Endothelial cell of umbilical vein (primary cell): ENCODE data around the gene GIPC3. TPM values are rescaled to one million over a fixed set of nuclear protein-coding genes. Genes with fewer than 3 reads are reported as not detected.

ENCODE experiments used
- BruUV-seq: library from RNA; stranded (reverse); fragments of 400-500 nt; replicated peaks from 2 replicates; lab custom pipeline; 2021; lab: Mats Ljungman, UMichigan
- CTCF ChIA-PET: fragments of 300-600, 350-600 bp; sonication (Branson Sonifier 250); formaldehyde crosslinking; loops from one replicate; lab custom pipeline; 2021; ENCODE audit warnings: antibody characterized with exemption, inconsistent platforms; lab: Charles Lee
- POLR2A ChIA-PET: fragments of 300-600, 350-600 bp; sonication (Branson Sonifier 250); formaldehyde crosslinking; loops from one replicate; lab custom pipeline; 2021; ENCODE audit warnings: antibody characterized with exemption, inconsistent platforms; lab: Charles Lee
- DNase-seq: peaks from one replicate; pipeline ENCODE4 v3.0.0-alpha.2; 2011; ENCODE audit warnings: low read depth, low spot score
- FAIRE-seq: peaks from 2 replicates; lab custom pipeline; 2011; peaks lifted over from hg19 to GRCh38; lab: Jason Lieb, UNC
- H2AFZ ChIP-seq: 2 replicates; pipeline ENCODE4 v1.6.0; 2012; ENCODE audit warnings: low read depth, low read length, control low read depth, inconsistent platforms
- H3K27ac ChIP-seq: 2 replicates; pipeline ENCODE4 v1.5.1; 2011; ENCODE audit warnings: low read depth, mild to moderate bottlenecking, control low read depth, low read length, moderate library complexity; ENCODE audit not compliant: insufficient read depth
- H3K27me3 ChIP-seq, 2 experiments: 2 replicates each; pipeline versions ENCODE4 v1.6.0 to v1.6.1; 2011; ENCODE audit warnings: low read length in 2 of 2, mixed read lengths in 1 of 2; ENCODE audit not compliant: control insufficient read depth in 2 of 2, insufficient read depth in 2 of 2
- H3K36me3 ChIP-seq, 2 experiments: 2 replicates in 1 of 2; 3 replicates in 1 of 2; pipeline ENCODE4 v1.5.1; 2011; ENCODE audit warnings: low read length in 2 of 2, mild to moderate bottlenecking in 1 of 2, moderate library complexity in 1 of 2; ENCODE audit not compliant: control insufficient read depth in 2 of 2, insufficient read depth in 2 of 2; ENCODE audit errors: extremely low read depth in 1 of 2
- H3K4me1 ChIP-seq: 3 replicates; pipeline ENCODE4 v1.5.1; 2011; ENCODE audit warnings: mild to moderate bottlenecking, low read length; ENCODE audit not compliant: control insufficient read depth, insufficient read depth; ENCODE audit errors: extremely low read depth
- H3K4me2 ChIP-seq: 2 replicates; pipeline ENCODE4 v1.6.1; 2011; ENCODE audit warnings: low read length, control low read depth, mixed read lengths; ENCODE audit not compliant: insufficient read depth
- H3K4me3 ChIP-seq, 3 experiments: fragments of 200-600 bp in 1 of 3; sonication (generic), shearing (Covaris generic) in 1 of 3; replicated peaks in 1 of 3; 2 replicates each; pipeline ENCODE4 v1.5.1; 2011 to 2016; ENCODE audit warnings: control low read depth in 3 of 3, low read length in 3 of 3, mild to moderate bottlenecking in 2 of 3, inconsistent platforms in 1 of 3, low read depth in 1 of 3, moderate library complexity in 1 of 3; ENCODE audit not compliant: insufficient read depth in 1 of 3
- H3K79me2 ChIP-seq: 2 replicates; pipeline ENCODE4 v1.6.0; 2012; ENCODE audit warnings: low read length, inconsistent platforms; ENCODE audit not compliant: control insufficient read depth, insufficient read depth
- H3K9ac ChIP-seq: replicated peaks from 2 replicates; pipeline ENCODE3; 2011; ENCODE audit warnings: low read length, control low read depth; ENCODE audit not compliant: insufficient read depth; ENCODE audit errors: extremely low read depth
- H3K9me1 ChIP-seq: replicated peaks from 3 replicates; pipeline ENCODE4 v1.6.0; 2011; ENCODE audit warnings: mild to moderate bottlenecking, low read length; ENCODE audit not compliant: control insufficient read depth, insufficient read depth; ENCODE audit errors: extremely low read depth
- H3K9me3 ChIP-seq: replicated peaks from 2 replicates; pipeline ENCODE4 v1.5.1; 2012; ENCODE audit warnings: low read length, inconsistent platforms; ENCODE audit not compliant: control insufficient read depth, insufficient read depth
- H4K20me1 ChIP-seq: replicated peaks from 2 replicates; pipeline ENCODE3; 2011; ENCODE audit warnings: mild to moderate bottlenecking, low read length; ENCODE audit not compliant: control insufficient read depth, insufficient read depth; ENCODE audit errors: extremely low read depth
- EZH2 ChIP-seq: IDR thresholded peaks from 2 replicates; pipeline ENCODE4 v1.6.1; 2012; ENCODE audit warnings: borderline replicate concordance, low read depth, mild to moderate bottlenecking, moderate library complexity, low read length, inconsistent platforms; ENCODE audit not compliant: severe bottlenecking
- FOS ChIP-seq: IDR thresholded peaks from 2 replicates; pipeline ENCODE4 v1.6.1; 2011; ENCODE audit warnings: mild to moderate bottlenecking, low read length, moderate library complexity, borderline replicate concordance; ENCODE audit not compliant: insufficient read depth
- GATA2 ChIP-seq: IDR thresholded peaks from 2 replicates; pipeline ENCODE4 v1.7.0; 2011; ENCODE audit warnings: low read depth, mild to moderate bottlenecking, moderate library complexity, mixed read lengths, low read length; ENCODE audit not compliant: insufficient read length, insufficient read depth
- JUN ChIP-seq: IDR thresholded peaks from 2 replicates; pipeline ENCODE4 v1.6.1; 2011; ENCODE audit warnings: borderline replicate concordance, low read depth; ENCODE audit not compliant: insufficient read length, insufficient read depth
- MYC ChIP-seq: IDR thresholded peaks from one replicate; pipeline ENCODE4 v1.6.1; 2011; ENCODE audit warnings: mild to moderate bottlenecking, low read depth, low read length
- POLR2A ChIP-seq: IDR thresholded peaks from 2 replicates; pipeline ENCODE4 v1.6.1; 2012; ENCODE audit warnings: low read depth, mild to moderate bottlenecking, control low read depth, low read length
- POLR2AphosphoS5 ChIP-seq: IDR thresholded peaks from 2 replicates; pipeline ENCODE4 v1.6.1; 2012; ENCODE audit warnings: low read depth, mild to moderate bottlenecking, control low read depth, low read length, moderate library complexity; ENCODE audit not compliant: insufficient read depth
- dilution Hi-C: fragments of 300-500 bp; cut with MboI; formaldehyde crosslinking; loops from one replicate; pipeline ENCODE4 v1.15.0; 2019; ENCODE audit warnings: low sequenced_read_pairs; ENCODE audit not compliant: extremely low pct_ligation_motif_present
- intact Hi-C: fragments of 100-400 bp; cut with micrococcal nuclease; formaldehyde crosslinking; loops from one replicate; pipeline ENCODE4 v1.10.0; 2022
- polyA plus RNA-seq, 4 experiments: library from polyadenylated mRNA; depleted of rRNA in 3 of 4; stranded (reverse) in 3 of 4; unstranded in 1 of 4; fragments of >200 nt; gene quantifications; 2 replicates each; pipeline versions ENCODE4 v1.2.1 to v1.2.3, GENCODE V29; 2011 to 2012; ENCODE audit warnings: missing spikeins in 1 of 4
- total RNA-seq: library from RNA; stranded (reverse); gene quantifications from 2 replicates; pipeline ENCODE4 v1.2.3, GENCODE V29; 2021
- TF ChIP-seq, protein P1 (sequence below): IDR thresholded peaks from 2 replicates; pipeline ENCODE4 v1.6.1; 2011; ENCODE audit not compliant: insufficient read depth, insufficient read length
- TF ChIP-seq, protein P2 (sequence below), 2 donors: IDR thresholded peaks; 1 replicate in 1 of 2; 2 replicates in 1 of 2; pipeline ENCODE4 v1.5.1; 2011; ENCODE audit warnings: low read length in 2 of 2, mild to moderate bottlenecking in 2 of 2, moderate library complexity in 2 of 2, control low read depth in 1 of 2, inconsistent platforms in 1 of 2, low read depth in 1 of 2; ENCODE audit not compliant: insufficient read depth in 1 of 2; ENCODE audit errors: extremely low read depth in 1 of 2

GIPC3 gene
- total and polyA plus RNA-seq, 2 donors (not counting 3 experiments of a cell fraction or from before 2014, with no cell fraction given) = 2.2 to 6.6 TPM

DNA sequence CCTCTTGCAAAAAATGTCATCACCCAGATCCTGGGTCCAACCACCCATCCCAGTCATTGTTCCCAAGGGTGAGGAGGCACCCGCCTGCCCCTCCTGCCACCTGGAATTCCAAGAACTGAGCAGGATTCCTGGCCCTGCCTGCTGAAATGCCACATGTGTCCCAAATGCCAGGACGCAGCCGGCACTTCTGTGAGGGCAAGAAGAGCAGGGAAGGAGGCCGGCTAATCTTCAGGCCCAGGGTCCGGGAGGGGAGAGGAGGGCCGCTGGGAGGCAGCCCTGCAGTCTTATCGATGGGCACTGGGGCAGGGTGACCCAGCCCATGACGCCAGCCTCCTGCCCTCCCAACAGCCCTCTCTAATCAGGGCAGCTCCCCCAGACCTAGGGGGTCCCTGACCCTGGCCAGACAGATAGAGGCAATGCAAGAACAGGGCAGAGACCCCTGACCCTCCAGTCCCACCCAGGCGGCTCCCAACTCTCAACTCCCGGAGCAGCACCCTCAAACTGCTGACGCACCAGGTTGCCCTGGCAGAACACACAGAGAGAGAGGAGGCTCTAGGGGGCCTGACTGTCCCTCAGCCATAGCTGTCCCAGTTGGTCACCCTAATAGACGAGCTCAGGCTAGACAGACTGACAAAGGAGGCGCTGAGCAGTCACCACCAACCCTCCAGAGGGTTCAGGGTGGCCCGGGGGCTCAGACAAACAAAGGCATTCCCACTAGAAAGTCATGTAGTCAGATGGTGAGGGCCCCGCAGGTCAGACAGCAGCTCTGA is 29.4 kb upstream of the GIPC3 start:
- CTCF ChIA-PET = interaction anchor here (1.1 to 6.4 kb wide), 6 partner anchors 9 to 52 kb away, joined by 3 to 34 read pairs (median 8); partner anchors contain the start of gene GIPC3
- Histone ChIP-seq H3K4me1 (peaks cover 25% of the 10 kb centered on the region), H3K4me3 (peak overlapping the region in 1 of 3 experiments; percentile 63), H2AFZ (no peak overlapping the region), H3K36me3 (no peaks in the 10 kb centered on the region), H3K27me3 (no peaks in the 10 kb centered on the region), H3K9ac (peak overlapping the region; percentile 39), H3K9me1 (no peaks in the 10 kb centered on the region), H4K20me1 (no peaks in the 10 kb centered on the region), H3K79me2 (peaks cover 40% of the 10 kb centered on the region), H3K4me2 (peak overlapping the region; percentile 69), H3K9me3 (no peaks in the 10 kb centered on the region), H3K27ac (peak overlapping the region; percentile 21)
- no peak for TF ChIP-seq MYC
- TF ChIP-seq EZH2 = no peak
- TF ChIP-seq FOS = no peak
- TF ChIP-seq POLR2AphosphoS5 = no peak
- TF ChIP-seq, protein P1, sequence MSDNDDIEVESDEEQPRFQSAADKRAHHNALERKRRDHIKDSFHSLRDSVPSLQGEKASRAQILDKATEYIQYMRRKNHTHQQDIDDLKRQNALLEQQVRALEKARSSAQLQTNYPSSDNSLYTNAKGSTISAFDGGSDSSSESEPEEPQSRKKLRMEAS = no peak
- no peak for TF ChIP-seq POLR2A
- TF ChIP-seq, protein P2, sequence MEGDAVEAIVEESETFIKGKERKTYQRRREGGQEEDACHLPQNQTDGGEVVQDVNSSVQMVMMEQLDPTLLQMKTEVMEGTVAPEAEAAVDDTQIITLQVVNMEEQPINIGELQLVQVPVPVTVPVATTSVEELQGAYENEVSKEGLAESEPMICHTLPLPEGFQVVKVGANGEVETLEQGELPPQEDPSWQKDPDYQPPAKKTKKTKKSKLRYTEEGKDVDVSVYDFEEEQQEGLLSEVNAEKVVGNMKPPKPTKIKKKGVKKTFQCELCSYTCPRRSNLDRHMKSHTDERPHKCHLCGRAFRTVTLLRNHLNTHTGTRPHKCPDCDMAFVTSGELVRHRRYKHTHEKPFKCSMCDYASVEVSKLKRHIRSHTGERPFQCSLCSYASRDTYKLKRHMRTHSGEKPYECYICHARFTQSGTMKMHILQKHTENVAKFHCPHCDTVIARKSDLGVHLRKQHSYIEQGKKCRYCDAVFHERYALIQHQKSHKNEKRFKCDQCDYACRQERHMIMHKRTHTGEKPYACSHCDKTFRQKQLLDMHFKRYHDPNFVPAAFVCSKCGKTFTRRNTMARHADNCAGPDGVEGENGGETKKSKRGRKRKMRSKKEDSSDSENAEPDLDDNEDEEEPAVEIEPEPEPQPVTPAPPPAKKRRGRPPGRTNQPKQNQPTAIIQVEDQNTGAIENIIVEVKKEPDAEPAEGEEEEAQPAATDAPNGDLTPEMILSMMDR (IDR thresholded peaks at IDR 0.05; ENCODE audit: extremely low read depth in 1 of 2, insufficient read depth in 1 of 2, low read depth in 1 of 2, low read length in 2 of 2) = no peak
- no peak for TF ChIP-seq GATA2
- no peak for TF ChIP-seq JUN
- POLR2A ChIA-PET = no interaction called here
- dilution Hi-C loops = no loop called here
- BruUV-seq = TSS peak; percentile 20
- intact Hi-C loops = no loop called here
- no peak for DNase-seq
- FAIRE-seq = no peak
